Globus pallidus (tissue), 1 donor: ENCODE data around the gene HYOU1.
"Not testable (repeated sequence)": the region's sequence is repeated elsewhere in the genome, so short reads cannot be mapped to it uniquely, and the experiment has no call there.

ENCODE experiments used
- DNase-seq: peaks from one replicate; pipeline ENCODE4 v3.0.0-alpha.2; 2015; ENCODE audit warnings: low spot score

Gene HYOU1

GRCh38 chr11:119018074-119018938 is 38.7 kb downstream of the HYOU1 start, which contains the start of the genes RPS25 and TRAPPC4:
TSS of gene RPS25 (minus strand) at chr11:119018343. CDS start at chr11:119018284, 59 bp downstream.
TSS of gene TRAPPC4 (plus strand) at chr11:119018766. CDS start at chr11:119018796, 30 bp downstream.
- peak; percentile 98 for DNase-seq

- DNase-seq = not testable (repeated sequence)
Measured at GRCh38 chr11:119017377-119017776, 39.6 kb downstream of the HYOU1 start.

GRCh38 chr11:119016216-119017009 is 40.6 kb downstream of the HYOU1 start:
- no peak for DNase-seq

GRCh38 chr11:119015054-119015611 is 41.9 kb downstream of the HYOU1 start:
- DNase-seq = no peak

GRCh38 chr11:119014209-119014924 is 42.6 kb downstream of the HYOU1 start:
- DNase-seq = no peak

- no peak for DNase-seq
Measured at GRCh38 chr11:119012629-119013170, 44.3 kb downstream of the HYOU1 start.

GRCh38 chr11:119011476-119012053 is 45.4 kb downstream of the HYOU1 start:
- no peak for DNase-seq

- DNase-seq = no peak
Measured at GRCh38 chr11:119006656-119007055, 50.3 kb downstream of the HYOU1 start.

- no peak for DNase-seq
Measured at GRCh38 chr11:119000906-119001305, 56.1 kb downstream of the HYOU1 start.

- DNase-seq = no peak
Measured at GRCh38 chr11:118998822-118999221, 58.2 kb downstream of the HYOU1 start.

GRCh38 chr11:118998388-118998717 is 58.7 kb downstream of the HYOU1 start:
- no peak for DNase-seq

GRCh38 chr11:118997627-118998387 is 59.2 kb downstream of the HYOU1 start, which contains the start of gene CENATAC:
TSS of gene CENATAC (plus strand) at chr11:118998138. CDS start at chr11:118998198, 60 bp downstream.
- peak; percentile 95 for DNase-seq

- DNase-seq = no peak
Measured at GRCh38 chr11:118996926-118997626, 59.9 kb downstream of the HYOU1 start.
